ENCODE measurements around the gene RXFP2.

The RXFP2 gene

DNA sequence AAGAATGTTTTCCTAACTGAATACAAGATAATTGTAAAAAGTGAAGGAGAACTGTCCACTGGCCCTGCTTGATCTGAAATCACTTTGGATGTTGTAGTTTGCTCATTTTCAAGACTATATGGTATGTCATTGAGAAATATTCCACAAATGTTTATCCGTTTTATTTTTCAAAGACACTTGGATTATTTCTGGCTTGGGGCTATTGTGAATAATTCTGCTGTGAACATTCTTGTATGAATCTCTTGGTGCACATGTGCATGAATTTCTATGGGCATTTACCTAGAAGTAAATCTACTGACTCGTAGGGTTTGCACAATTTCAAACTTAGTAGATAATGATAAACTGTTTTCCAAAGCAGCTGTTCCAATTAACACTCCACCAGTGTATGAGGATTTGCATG lies 8.6 kb downstream of the RXFP2 start:
- TF ChIP-seq, protein P1, sequence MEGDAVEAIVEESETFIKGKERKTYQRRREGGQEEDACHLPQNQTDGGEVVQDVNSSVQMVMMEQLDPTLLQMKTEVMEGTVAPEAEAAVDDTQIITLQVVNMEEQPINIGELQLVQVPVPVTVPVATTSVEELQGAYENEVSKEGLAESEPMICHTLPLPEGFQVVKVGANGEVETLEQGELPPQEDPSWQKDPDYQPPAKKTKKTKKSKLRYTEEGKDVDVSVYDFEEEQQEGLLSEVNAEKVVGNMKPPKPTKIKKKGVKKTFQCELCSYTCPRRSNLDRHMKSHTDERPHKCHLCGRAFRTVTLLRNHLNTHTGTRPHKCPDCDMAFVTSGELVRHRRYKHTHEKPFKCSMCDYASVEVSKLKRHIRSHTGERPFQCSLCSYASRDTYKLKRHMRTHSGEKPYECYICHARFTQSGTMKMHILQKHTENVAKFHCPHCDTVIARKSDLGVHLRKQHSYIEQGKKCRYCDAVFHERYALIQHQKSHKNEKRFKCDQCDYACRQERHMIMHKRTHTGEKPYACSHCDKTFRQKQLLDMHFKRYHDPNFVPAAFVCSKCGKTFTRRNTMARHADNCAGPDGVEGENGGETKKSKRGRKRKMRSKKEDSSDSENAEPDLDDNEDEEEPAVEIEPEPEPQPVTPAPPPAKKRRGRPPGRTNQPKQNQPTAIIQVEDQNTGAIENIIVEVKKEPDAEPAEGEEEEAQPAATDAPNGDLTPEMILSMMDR (conservative IDR thresholded peaks at IDR 0.05) = no peak
- no peak overlapping the region for H3K27ac ChIP-seq

DNA sequence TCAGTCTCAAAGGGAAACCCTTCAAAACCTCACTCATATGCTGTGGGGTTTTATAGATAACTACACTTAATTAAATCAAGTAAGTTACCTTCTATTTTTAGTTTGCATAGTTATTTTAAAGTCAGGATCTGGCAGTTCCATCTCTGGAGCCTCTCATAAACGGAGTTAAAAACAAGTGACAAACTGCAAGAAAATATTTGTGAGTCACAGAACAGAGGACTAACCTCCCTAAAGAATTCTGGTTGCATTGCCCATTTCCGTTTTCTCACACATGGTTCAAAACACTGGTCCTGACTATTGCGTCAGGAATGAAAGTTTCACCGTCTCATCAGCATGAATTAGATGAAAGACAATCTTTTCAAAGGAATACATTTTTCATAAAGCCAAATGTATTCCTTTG lies 10.6 kb downstream of the RXFP2 start:
- H3K27ac ChIP-seq = no peak overlapping the region

DNA sequence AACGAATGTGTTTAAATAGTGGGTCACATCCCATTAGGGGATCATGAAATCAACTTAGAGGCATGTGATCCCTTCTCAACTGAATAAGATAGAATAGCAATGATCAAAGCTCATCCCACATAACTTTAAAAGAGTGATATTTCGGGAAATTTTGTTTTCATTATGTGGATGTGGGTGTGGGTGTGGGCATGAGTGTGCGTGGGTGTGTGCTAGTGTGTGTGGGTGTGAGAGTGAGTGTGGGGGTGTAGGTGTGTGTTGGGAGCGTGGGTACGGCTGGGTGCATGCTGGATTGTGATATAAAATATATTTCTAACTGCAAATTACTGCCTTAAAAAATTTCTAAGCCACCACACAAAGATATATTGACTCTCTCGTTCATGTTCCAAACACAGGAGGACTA lies 15.9 kb downstream of the RXFP2 start:
- no peak overlapping the region for H3K27ac ChIP-seq
- TF ChIP-seq, protein P1 (conservative IDR thresholded peaks at IDR 0.05) = no peak

More for the DNA sequence above, 10.6 kb downstream of the RXFP2 start:
- TF ChIP-seq, protein P1 (conservative IDR thresholded peaks at IDR 0.05) = no peak

DNA sequence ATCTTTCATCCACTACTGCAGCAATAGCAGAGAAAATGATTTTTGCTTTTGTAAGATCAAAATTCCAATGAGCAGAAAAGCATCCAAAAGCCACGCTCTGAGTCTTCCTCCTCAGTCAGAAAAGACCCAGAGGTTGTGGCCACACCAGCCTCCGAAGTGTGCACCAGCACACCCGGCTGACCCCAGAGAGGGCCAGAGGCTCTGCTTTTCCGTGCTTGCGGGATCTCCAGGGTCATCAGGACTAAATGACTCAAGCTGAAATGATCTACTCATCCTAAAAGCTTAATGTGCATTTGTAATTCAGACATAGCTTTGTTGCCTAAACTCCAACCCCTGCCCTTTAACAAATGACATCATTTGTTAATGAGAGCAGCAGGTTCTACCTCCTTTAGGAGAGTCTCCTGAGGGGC lies 16.5 kb downstream of the RXFP2 start:
- H3K27ac ChIP-seq = no peak overlapping the region
- TF ChIP-seq, protein P1 (conservative IDR thresholded peaks at IDR 0.05) = no peak

DNA sequence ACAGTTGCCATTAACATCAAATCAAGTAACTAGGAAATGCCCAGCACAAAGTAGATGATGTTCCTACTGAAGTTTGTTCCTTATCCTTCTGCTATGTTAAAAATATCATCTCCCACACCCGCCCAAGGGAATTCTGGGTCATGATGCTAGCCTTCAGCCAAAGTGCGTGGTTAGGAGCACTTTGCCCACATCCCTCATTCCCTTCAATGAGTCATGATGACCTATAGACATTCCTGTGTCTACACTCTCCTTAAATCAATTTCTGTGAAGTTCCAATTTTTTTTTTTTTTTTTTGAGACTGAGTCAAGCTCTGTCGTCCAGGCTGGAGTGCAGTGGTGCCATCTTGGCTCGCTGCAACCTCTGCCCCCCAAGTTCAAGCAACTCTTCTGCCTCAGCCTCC lies 17.0 kb downstream of the RXFP2 start:
- TF ChIP-seq, protein P1 (conservative IDR thresholded peaks at IDR 0.05) = no peak
- H3K27ac ChIP-seq = no peak overlapping the region

DNA sequence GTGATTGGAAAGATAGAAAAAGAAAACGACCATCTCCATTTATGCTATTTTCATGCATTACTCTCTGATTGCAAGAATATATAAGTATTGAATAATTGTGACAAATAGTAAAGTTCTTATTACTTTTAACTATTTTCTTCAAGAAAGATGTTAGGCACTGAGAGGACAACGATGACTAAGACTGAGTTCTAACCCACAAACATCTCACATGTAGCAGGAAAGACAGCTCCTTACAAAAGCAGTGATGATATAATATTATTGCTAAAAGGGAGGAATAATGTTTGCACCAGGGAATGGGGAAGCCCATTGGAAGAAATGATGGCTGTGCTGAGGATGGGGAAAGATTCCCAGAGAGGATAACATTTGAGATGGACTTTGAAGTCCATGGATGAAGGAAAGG lies 22.6 kb downstream of the RXFP2 start:
- H3K27ac ChIP-seq = no peak overlapping the region
- TF ChIP-seq, protein P1 (conservative IDR thresholded peaks at IDR 0.05) = no peak

DNA sequence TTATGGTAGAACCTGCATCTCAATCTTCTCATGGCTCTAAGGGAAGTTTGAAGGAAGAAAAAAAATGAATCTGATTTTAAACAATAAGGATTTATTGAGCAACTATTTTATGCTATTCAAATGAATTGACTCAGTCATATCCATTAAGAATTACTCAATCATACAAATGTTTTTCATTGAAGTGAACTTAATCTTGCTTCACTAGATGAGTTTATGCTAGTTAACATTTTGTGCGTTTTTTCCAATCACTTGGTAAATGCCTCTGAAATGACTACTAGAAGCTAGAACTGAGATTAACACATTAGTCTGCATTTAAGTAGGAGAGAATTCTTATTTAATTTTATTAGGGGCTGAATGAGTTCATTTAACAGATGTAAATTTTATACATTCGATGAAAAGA lies 25.2 kb downstream of the RXFP2 start:
- TF ChIP-seq, protein P1 (conservative IDR thresholded peaks at IDR 0.05) = no peak
- no peak overlapping the region for H3K27ac ChIP-seq
